ENCODE measurements around the gene TREML4.

GRCh38 chr6:41239467-41240159 is 11.5 kb downstream of the TREML4 start:
- no peak for TF ChIP-seq CTCF (IDR thresholded peaks at IDR 0.05; ENCODE audit: insufficient read depth, low read depth, low read length)
- TF ChIP-seq EZH2 (IDR thresholded peaks at IDR 0.05; ENCODE audit: insufficient read depth, low read length) = no peak
